Common myeloid progenitor, CD34-positive (primary cell): ENCODE results near the gene KNG1.
A peak's percentile ranks its signal among the peaks of the same experiment; 100 is the strongest.

Experiments
- CTCF ChIA-PET: fragments of 350-600 bp; sonication (Branson Sonifier 250); formaldehyde crosslinking; loops from one replicate; lab custom pipeline; 2021; ENCODE audit warnings: antibody characterized with exemption; lab: Charles Lee
- POLR2A ChIA-PET: fragments of 350-600 bp; sonication (Branson Sonifier 250); formaldehyde crosslinking; loops from one replicate; lab custom pipeline; 2021; ENCODE audit warnings: antibody characterized with exemption; lab: Charles Lee
- DNase-seq, 3 donors: peaks; one replicate each; pipeline versions ENCODE4 v3.0.0 to v3.0.0-alpha.2; 2013
- H3K27ac ChIP-seq, 2 experiments: 1 replicate in 1 of 2; 2 replicates in 1 of 2; pipeline ENCODE4 v1.7.0; 2013; ENCODE audit warnings: inconsistent platforms in 2 of 2, low read length in 2 of 2, mild to moderate bottlenecking in 2 of 2, low read depth in 1 of 2, moderate library complexity in 1 of 2; ENCODE audit not compliant: severe bottlenecking in 2 of 2, insufficient read depth in 1 of 2, poor library complexity in 1 of 2
- H3K27me3 ChIP-seq, 5 experiments: replicated peaks in 2 of 5; 1 replicate in 3 of 5; 2 replicates in 2 of 5; pipeline versions ENCODE4 v1.6.1 to v1.7.0; 2013; ENCODE audit warnings: low read length in 4 of 5, mild to moderate bottlenecking in 2 of 5, moderate library complexity in 2 of 5, inconsistent platforms in 1 of 5; ENCODE audit not compliant: insufficient read depth in 5 of 5, control insufficient read depth in 4 of 5
- H3K36me3 ChIP-seq, 4 experiments: 1 replicate in 2 of 4; 2 replicates in 2 of 4; pipeline versions ENCODE4 v1.6.1 to v1.7.0; 2013; ENCODE audit warnings: low read length in 3 of 4, control low read depth in 1 of 4, mild to moderate bottlenecking in 1 of 4; ENCODE audit not compliant: control insufficient read depth in 4 of 4, insufficient read depth in 4 of 4
- H3K4me1 ChIP-seq, 4 experiments: 1 replicate in 3 of 4; 2 replicates in 1 of 4; pipeline versions ENCODE4 v1.6.1 to v1.7.1; 2013; ENCODE audit warnings: low read length in 3 of 4, mild to moderate bottlenecking in 3 of 4, control low read depth in 1 of 4, inconsistent platforms in 1 of 4, moderate library complexity in 1 of 4; ENCODE audit not compliant: control insufficient read depth in 4 of 4, insufficient read depth in 4 of 4; ENCODE audit errors: control extremely low read depth in 1 of 4
- H3K4me3 ChIP-seq, 7 experiments: 1 replicate in 4 of 7; 2 replicates in 3 of 7; pipeline versions ENCODE4 v1.5.1 to v1.7.0; 2013; ENCODE audit warnings: mild to moderate bottlenecking in 7 of 7, low read length in 6 of 7, moderate library complexity in 6 of 7, inconsistent platforms in 2 of 7, low read depth in 2 of 7, control low read depth in 1 of 7; ENCODE audit not compliant: insufficient read depth in 4 of 7, control insufficient read depth in 1 of 7; ENCODE audit errors: extremely low read depth in 1 of 7
- H3K9me3 ChIP-seq, 5 experiments: 1 replicate in 4 of 5; 2 replicates in 1 of 5; pipeline versions ENCODE4 v1.6.1 to v1.7.1; 2013; ENCODE audit warnings: low read length in 4 of 5, mild to moderate bottlenecking in 2 of 5, inconsistent platforms in 1 of 5, low read depth in 1 of 5, moderate library complexity in 1 of 5; ENCODE audit not compliant: control insufficient read depth in 4 of 5, insufficient read depth in 2 of 5; ENCODE audit errors: control extremely low read depth in 1 of 5
- WGBS: methylation state at CpG from one replicate; pipeline ENCODE4 v1.1.5; 2013; ENCODE audit not compliant: insufficient coverage; 5-methylcytosine and 5-hydroxymethylcytosine counted together

KNG1 gene

GRCh38 chr3:186724911-186725310, 7.8 kb downstream of the KNG1 start:
- ChIA-PET POLR2A (no interaction called here), CTCF (no interaction called here)
- H3K4me3 ChIP-seq = no peak overlapping the region
- 96% methylated on average over 7 of the region's 12 CpGs for WGBS
- no peaks in the 10 kb centered on the region for H3K4me1 ChIP-seq
- no peaks in the 10 kb centered on the region for H3K36me3 ChIP-seq
- no peaks in the 10 kb centered on the region for H3K9me3 ChIP-seq
- no peaks in the 10 kb centered on the region for H3K27me3 ChIP-seq
- DNase-seq = no peak
- no peak overlapping the region for H3K27ac ChIP-seq

GRCh38 chr3:186732169-186732766, 15.1 kb downstream of the KNG1 start:
- Histone ChIP-seq H3K36me3 (no peaks in the 10 kb centered on the region), H3K27ac (no peak overlapping the region), H3K4me1 (no peaks in the 10 kb centered on the region), H3K27me3 (no peaks in the 10 kb centered on the region), H3K9me3 (no peaks in the 10 kb centered on the region), H3K4me3 (no peak overlapping the region)
- ChIA-PET POLR2A (no interaction called here), CTCF (interaction anchor here (0.6 kb wide), 1 partner anchor 14 kb away, joined by 3 read pairs; no protein-coding TSS in a partner anchor)
- DNase-seq = no peak
- no CpG with 5 or more reads among the region's 4 CpGs for WGBS

GRCh38 chr3:186742618-186743380, 25.6 kb downstream of the KNG1 start:
- no peaks in the 10 kb centered on the region for H3K36me3 ChIP-seq
- POLR2A ChIA-PET = no interaction called here
- no peaks in the 10 kb centered on the region for H3K27me3 ChIP-seq
- DNase-seq = no peak
- WGBS = 98% methylated on average over 6 of the region's 7 CpGs
- H3K4me1 ChIP-seq = peaks cover 0 to 12% (median 4%) of the 10 kb centered on the region in 4 experiments
- no peak overlapping the region for H3K27ac ChIP-seq
- CTCF ChIA-PET = no interaction called here
- no peaks in the 10 kb centered on the region for H3K9me3 ChIP-seq
- no peak overlapping the region for H3K4me3 ChIP-seq

DNA sequence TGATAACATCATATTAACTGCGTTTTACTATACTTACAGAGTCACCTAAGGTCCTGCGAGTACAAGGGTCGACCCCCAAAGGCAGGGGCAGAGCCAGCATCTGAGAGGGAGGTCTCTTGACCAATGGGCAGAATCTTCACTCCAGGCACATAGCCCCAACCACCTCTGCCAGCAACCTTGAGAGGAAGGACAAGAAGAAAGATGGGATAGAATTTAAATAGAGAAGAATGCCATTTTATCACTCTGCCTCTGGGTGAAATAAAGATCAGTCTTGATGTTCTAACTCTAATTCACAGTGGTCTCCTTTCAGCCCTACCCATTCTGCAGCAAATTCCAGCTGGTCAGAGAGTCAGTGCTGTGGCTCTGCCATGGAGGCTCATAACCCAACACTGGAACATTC, 26.5 kb downstream of the KNG1 start:
- DNase-seq = no peak
- H3K27ac ChIP-seq = no peak overlapping the region
- POLR2A ChIA-PET = no interaction called here
- WGBS = 100% methylated on average over 1 of the region's 3 CpGs
- no peaks in the 10 kb centered on the region for H3K27me3 ChIP-seq
- CTCF ChIA-PET = no interaction called here
- no peak overlapping the region for H3K4me3 ChIP-seq
- H3K36me3 ChIP-seq = no peaks in the 10 kb centered on the region
- H3K9me3 ChIP-seq = no peaks in the 10 kb centered on the region
- peaks cover 0 to 12% (median 4%) of the 10 kb centered on the region in 4 experiments for H3K4me1 ChIP-seq

DNA sequence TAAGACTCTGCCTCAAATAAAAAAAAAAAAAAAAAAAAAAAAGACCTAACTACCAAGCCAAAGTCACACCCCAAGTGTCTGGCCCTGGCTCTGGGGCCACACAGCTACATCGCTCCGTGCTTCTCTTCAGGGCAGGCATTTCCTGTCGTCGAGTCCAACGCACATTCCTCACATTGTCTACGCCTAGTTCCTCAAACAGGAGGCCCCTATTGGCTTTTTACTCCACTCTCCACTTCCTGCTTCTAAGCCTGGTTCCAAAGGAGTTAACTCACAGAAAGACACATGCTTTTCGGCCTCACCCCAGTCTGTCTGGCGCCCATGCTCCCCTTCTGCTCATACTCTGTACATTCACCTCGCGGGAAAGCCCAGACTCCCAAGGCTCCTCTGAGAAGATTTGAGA, 28.8 kb downstream of the KNG1 start:
- peak; percentile 46 to 89 (median 85) for DNase-seq
- no peak overlapping the region for H3K27ac ChIP-seq
- H3K27me3 ChIP-seq = no peaks in the 10 kb centered on the region
- H3K4me3 ChIP-seq = peak overlapping the region in 2 of 7 experiments; percentile 2 to 25
- H3K36me3 ChIP-seq = no peaks in the 10 kb centered on the region
- no peaks in the 10 kb centered on the region for H3K9me3 ChIP-seq
- CTCF ChIA-PET = interaction anchor here (0.7 kb wide), 1 partner anchor 13 kb away, joined by 3 read pairs; no protein-coding TSS in a partner anchor
- POLR2A ChIA-PET = interaction anchor here (1.2 kb wide), 1 partner anchor 37 kb away, joined by 3 read pairs; the partner anchor contains the start of gene EIF4A2
- 19% methylated on average over 9 of the region's 10 CpGs for WGBS
- H3K4me1 ChIP-seq = peaks cover 0 to 12% (median 4%) of the 10 kb centered on the region in 4 experiments

DNA sequence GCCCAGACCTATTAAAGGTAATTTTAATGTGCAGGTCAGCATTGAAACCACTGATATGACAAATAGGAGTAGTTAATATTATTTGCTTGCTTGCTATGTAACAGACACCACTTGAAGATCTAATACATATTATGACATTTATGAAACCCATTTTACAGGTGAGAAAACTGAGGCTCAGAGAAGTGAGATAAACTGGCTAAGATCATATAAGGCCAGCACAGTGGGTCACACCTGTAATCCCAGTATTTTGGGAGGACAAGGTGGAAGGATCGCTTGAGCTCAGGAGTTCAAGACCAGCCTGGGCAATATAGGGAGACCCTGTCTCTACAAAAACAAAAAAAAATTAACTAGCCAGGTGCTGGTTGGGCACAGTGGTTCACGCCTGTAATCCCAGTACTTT, 33.2 kb downstream of the KNG1 start:
- CTCF ChIA-PET = no interaction called here

GRCh38 chr3:186751480-186751879, 34.3 kb downstream of the KNG1 start:
- WGBS = 93% methylated on average over 3 of the region's 3 CpGs

More for the DNA sequence above, 33.2 kb downstream of the KNG1 start:
- no peak overlapping the region for H3K4me3 ChIP-seq
- no peaks in the 10 kb centered on the region for H3K36me3 ChIP-seq
- H3K27me3 ChIP-seq = no peaks in the 10 kb centered on the region
- H3K4me1 ChIP-seq = peaks cover 0 to 10% (median 4%) of the 10 kb centered on the region in 4 experiments
- 100% methylated on average over 2 of the region's 2 CpGs for WGBS
- no peak overlapping the region for H3K27ac ChIP-seq
- no peaks in the 10 kb centered on the region for H3K9me3 ChIP-seq
- DNase-seq = no peak
- POLR2A ChIA-PET = no interaction called here

More at GRCh38 chr3:186751480-186751879, 34.3 kb downstream of the KNG1 start:
- Histone ChIP-seq H3K4me3 (no peak overlapping the region), H3K36me3 (no peaks in the 10 kb centered on the region), H3K9me3 (no peaks in the 10 kb centered on the region), H3K27ac (no peak overlapping the region), H3K27me3 (no peaks in the 10 kb centered on the region), H3K4me1 (peaks cover 0 to under 1% (median 0%) of the 10 kb centered on the region in 4 experiments)
- ChIA-PET CTCF (no interaction called here), POLR2A (no interaction called here)
- no peak for DNase-seq
